Loucy (cell line): ENCODE results near the gene TRIM41.

ENCODE experiments used
- H2AFZ ChIP-seq: fragments of 200-600 bp; sonication (generic); 2 replicates; pipeline ENCODE4 v1.6.0; 2016; ENCODE audit warnings: antibody characterized with exemption, mild to moderate bottlenecking, low read length, moderate library complexity
- H3F3A ChIP-seq: fragments of 200-600 bp; 2 replicates; pipeline ENCODE4 v1.6.0; 2016; ENCODE audit warnings: antibody characterized with exemption, low read depth, mild to moderate bottlenecking
- H3K27me3 ChIP-seq: fragments of 200-600 bp; sonication (generic); 2 replicates; pipeline ENCODE4 v1.6.1; 2014; ENCODE audit warnings: low read length, mild to moderate bottlenecking; ENCODE audit not compliant: insufficient read depth, poor library complexity, severe bottlenecking
- H3K36me3 ChIP-seq: fragments of 200-600 bp; sonication (generic); 2 replicates; pipeline ENCODE4 v1.6.1; 2016; ENCODE audit warnings: low read length; ENCODE audit not compliant: insufficient read depth
- H3K4me1 ChIP-seq: fragments of 200-600 bp; sonication (generic); 2 replicates; pipeline ENCODE4 v1.5.1; 2014; ENCODE audit warnings: low read length, mild to moderate bottlenecking; ENCODE audit not compliant: insufficient read depth, poor library complexity, severe bottlenecking
- H3K4me2 ChIP-seq: fragments of 200-600 bp; sonication (generic); 2 replicates; pipeline ENCODE4 v1.6.0; 2014; ENCODE audit warnings: antibody characterized with exemption, low read length, low read depth, mild to moderate bottlenecking; ENCODE audit not compliant: poor library complexity, severe bottlenecking
- H3K4me3 ChIP-seq: fragments of 200-600 bp; sonication (generic); 2 replicates; pipeline ENCODE4 v1.5.1; 2014; ENCODE audit warnings: low read length, mild to moderate bottlenecking, mixed read lengths; ENCODE audit not compliant: poor library complexity, severe bottlenecking
- H3K79me2 ChIP-seq: fragments of 200-600 bp; sonication (generic); 2 replicates; pipeline ENCODE4 v1.6.1; 2014; ENCODE audit warnings: low read length; ENCODE audit not compliant: insufficient read depth
- H3K9ac ChIP-seq: fragments of 200-600 bp; sonication (generic); 2 replicates; pipeline ENCODE4 v1.6.0; 2014; ENCODE audit warnings: mild to moderate bottlenecking, low read depth, low read length, moderate library complexity; ENCODE audit not compliant: poor library complexity, severe bottlenecking
- H3K9me2 ChIP-seq: fragments of 200-600 bp; sonication (generic); replicated peaks from 2 replicates; pipeline ENCODE4 v1.6.1; 2016; ENCODE audit warnings: low read depth, low read length, mixed read lengths
- H3K9me3 ChIP-seq: fragments of 200-600 bp; sonication (generic); 2 replicates; pipeline ENCODE4 v1.6.1; 2014; ENCODE audit warnings: mild to moderate bottlenecking, antibody characterized with exemption, low read length, low read depth; ENCODE audit not compliant: insufficient read depth
- H4K20me1 ChIP-seq: fragments of 200-600 bp; sonication (generic); 2 replicates; pipeline ENCODE4 v1.6.0; 2014; ENCODE audit warnings: antibody characterized with exemption, low read length, mild to moderate bottlenecking; ENCODE audit not compliant: insufficient read depth, poor library complexity, severe bottlenecking
- EZH2phosphoT487 ChIP-seq: fragments of 200-600 bp; IDR thresholded peaks from 2 replicates; pipeline ENCODE4 v1.6.1; 2018; ENCODE audit warnings: antibody characterized with exemption, mild to moderate bottlenecking, moderate library complexity, borderline replicate concordance
- TF ChIP-seq, protein P1 (sequence below): fragments of 200-600 bp; sonication (generic); conservative IDR thresholded peaks from 2 replicates; pipeline ENCODE4 v1.5.1; 2014; ENCODE audit warnings: mild to moderate bottlenecking, antibody characterized with exemption, low read length

TRIM41 gene

GRCh38 chr5:181185560-181185959 is 37.5 kb upstream of the TRIM41 start:
- no peak for TF ChIP-seq EZH2phosphoT487
- TF ChIP-seq, protein P1, sequence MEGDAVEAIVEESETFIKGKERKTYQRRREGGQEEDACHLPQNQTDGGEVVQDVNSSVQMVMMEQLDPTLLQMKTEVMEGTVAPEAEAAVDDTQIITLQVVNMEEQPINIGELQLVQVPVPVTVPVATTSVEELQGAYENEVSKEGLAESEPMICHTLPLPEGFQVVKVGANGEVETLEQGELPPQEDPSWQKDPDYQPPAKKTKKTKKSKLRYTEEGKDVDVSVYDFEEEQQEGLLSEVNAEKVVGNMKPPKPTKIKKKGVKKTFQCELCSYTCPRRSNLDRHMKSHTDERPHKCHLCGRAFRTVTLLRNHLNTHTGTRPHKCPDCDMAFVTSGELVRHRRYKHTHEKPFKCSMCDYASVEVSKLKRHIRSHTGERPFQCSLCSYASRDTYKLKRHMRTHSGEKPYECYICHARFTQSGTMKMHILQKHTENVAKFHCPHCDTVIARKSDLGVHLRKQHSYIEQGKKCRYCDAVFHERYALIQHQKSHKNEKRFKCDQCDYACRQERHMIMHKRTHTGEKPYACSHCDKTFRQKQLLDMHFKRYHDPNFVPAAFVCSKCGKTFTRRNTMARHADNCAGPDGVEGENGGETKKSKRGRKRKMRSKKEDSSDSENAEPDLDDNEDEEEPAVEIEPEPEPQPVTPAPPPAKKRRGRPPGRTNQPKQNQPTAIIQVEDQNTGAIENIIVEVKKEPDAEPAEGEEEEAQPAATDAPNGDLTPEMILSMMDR, result no peak
- H3K4me3 ChIP-seq, result no peak overlapping the region
- H3K9me3 ChIP-seq, result no peaks in the 10 kb centered on the region
- H3K36me3 ChIP-seq, result no peaks in the 10 kb centered on the region
- H4K20me1 ChIP-seq, result no peaks in the 10 kb centered on the region
- H2AFZ ChIP-seq, result no peak overlapping the region
- H3K4me1 ChIP-seq, result peaks cover under 1% of the 10 kb centered on the region
- no peaks in the 10 kb centered on the region for H3K79me2 ChIP-seq
- no peak overlapping the region for H3K9ac ChIP-seq
- H3K4me2 ChIP-seq, result no peak overlapping the region
- no peaks in the 10 kb centered on the region for H3K9me2 ChIP-seq
- H3F3A ChIP-seq, result no peaks in the 10 kb centered on the region
- no peaks in the 10 kb centered on the region for H3K27me3 ChIP-seq

DNA sequence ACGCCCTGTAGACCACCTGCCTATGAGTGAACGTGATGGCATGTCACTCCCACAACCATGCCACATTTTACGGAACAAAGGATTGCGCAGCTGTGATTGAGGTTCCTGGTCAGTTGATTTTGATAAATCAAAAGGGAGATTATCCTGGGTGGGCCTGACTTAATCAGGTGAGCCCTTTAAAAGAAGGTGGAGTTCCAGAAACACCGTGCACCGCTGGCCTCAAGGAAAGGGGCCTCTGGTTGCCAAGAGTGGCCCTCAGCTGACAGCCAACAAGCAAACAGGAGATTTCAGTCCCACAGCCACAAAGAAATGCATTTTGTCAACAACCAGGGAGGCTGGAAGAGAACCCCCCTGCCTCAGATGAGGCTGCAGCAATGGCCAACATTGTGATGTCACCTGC is 37.1 kb upstream of the TRIM41 start:
- peaks cover 3% of the 10 kb centered on the region for H3K4me1 ChIP-seq
- H3K9ac ChIP-seq, result no peak overlapping the region
- no peaks in the 10 kb centered on the region for H3K9me2 ChIP-seq
- no peaks in the 10 kb centered on the region for H3K79me2 ChIP-seq
- no peak overlapping the region for H3K4me2 ChIP-seq
- H3F3A ChIP-seq, result no peaks in the 10 kb centered on the region
- H3K4me3 ChIP-seq, result no peak overlapping the region
- no peak for TF ChIP-seq EZH2phosphoT487
- TF ChIP-seq, protein P1, result no peak
- H4K20me1 ChIP-seq, result no peaks in the 10 kb centered on the region
- no peaks in the 10 kb centered on the region for H3K36me3 ChIP-seq
- H2AFZ ChIP-seq, result no peak overlapping the region
- no peaks in the 10 kb centered on the region for H3K9me3 ChIP-seq
- H3K27me3 ChIP-seq, result no peaks in the 10 kb centered on the region

DNA sequence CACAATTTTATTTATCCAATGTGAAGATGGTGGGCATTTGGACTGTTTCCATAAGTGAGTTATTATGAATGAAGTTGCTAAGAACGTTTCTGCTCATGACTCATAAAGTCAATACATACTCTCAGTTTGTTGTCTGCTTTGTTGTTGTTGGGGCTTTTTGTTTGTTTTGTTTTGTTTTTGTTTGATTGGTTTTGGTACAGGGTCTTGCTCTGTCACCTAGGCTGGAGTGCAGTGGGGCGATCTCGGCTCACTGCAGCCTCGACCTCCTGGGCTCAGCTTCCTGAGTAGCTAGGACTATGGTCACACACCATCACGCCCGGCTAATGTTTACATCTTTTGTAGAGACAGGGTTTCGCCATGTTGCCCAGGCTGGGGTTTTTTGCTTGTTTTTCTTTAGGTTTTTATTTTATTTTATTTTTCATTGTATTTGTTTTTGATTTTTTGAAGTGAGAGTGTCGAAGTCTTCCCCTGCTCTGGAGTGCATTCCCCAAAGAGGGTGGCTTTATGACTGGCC is 36.0 kb upstream of the TRIM41 start:
- H3K4me2 ChIP-seq, result no peak overlapping the region
- H3F3A ChIP-seq, result no peaks in the 10 kb centered on the region
- TF ChIP-seq, protein P1, result no peak
- TF ChIP-seq EZH2phosphoT487, result no peak
- no peaks in the 10 kb centered on the region for H3K9me2 ChIP-seq
- no peaks in the 10 kb centered on the region for H4K20me1 ChIP-seq
- no peaks in the 10 kb centered on the region for H3K36me3 ChIP-seq
- H3K27me3 ChIP-seq, result no peaks in the 10 kb centered on the region
- no peaks in the 10 kb centered on the region for H3K79me2 ChIP-seq
- H3K9ac ChIP-seq, result no peak overlapping the region
- peaks cover 3% of the 10 kb centered on the region for H3K4me1 ChIP-seq
- no peak overlapping the region for H3K4me3 ChIP-seq
- H2AFZ ChIP-seq, result no peak overlapping the region
- no peaks in the 10 kb centered on the region for H3K9me3 ChIP-seq
